ENCODE results near the gene HAUS1. TPM values are rescaled to one million over a fixed set of nuclear protein-coding genes. Genes with fewer than 3 reads are reported as not detected.

The HAUS1 gene
- total RNA-seq = 10 to 100 TPM; 16.2 to 36.0 (median 33.6) TPM

- Histone ChIP-seq H3K4me1 (peaks cover 0 to 22% (median 0%) of the 10 kb centered on the region in 3 donors), H3K27me3 (no peaks in the 10 kb centered on the region), H3K9me3 (no peaks in the 10 kb centered on the region), H3K27ac (peak within 1 kb of the TSS; percentile 37 to 91 (median 87)), H3K4me3 (peak within 1 kb of the TSS; percentile 45 to 77), H3K36me3 (peaks cover 0 to 15% of the 10 kb centered on the region in 2 donors)
- 0 to 1% methylated on average over 26 to 28 of the region's 57 CpGs for WGBS, 2 donors (ENCODE audit: low coverage in 1 of 2)
- peak; percentile 96 for ATAC-seq
- TF ChIP-seq POLR2AphosphoS5 (IDR thresholded peaks at IDR 0.05) (peak; percentile 66), EP300 (IDR thresholded peaks at IDR 0.05) (no peak), CTCF (IDR thresholded peaks at IDR 0.05) (no peak), POLR2A (IDR thresholded peaks at IDR 0.05) (peak; percentile 41 to 59)
Observed at GRCh38 chr18:46104128-46104911, at the start of gene HAUS1. TSS of gene HAUS1 (plus strand) at chr18:46104385. CDS start at chr18:46104412, 27 bp downstream.

DNA sequence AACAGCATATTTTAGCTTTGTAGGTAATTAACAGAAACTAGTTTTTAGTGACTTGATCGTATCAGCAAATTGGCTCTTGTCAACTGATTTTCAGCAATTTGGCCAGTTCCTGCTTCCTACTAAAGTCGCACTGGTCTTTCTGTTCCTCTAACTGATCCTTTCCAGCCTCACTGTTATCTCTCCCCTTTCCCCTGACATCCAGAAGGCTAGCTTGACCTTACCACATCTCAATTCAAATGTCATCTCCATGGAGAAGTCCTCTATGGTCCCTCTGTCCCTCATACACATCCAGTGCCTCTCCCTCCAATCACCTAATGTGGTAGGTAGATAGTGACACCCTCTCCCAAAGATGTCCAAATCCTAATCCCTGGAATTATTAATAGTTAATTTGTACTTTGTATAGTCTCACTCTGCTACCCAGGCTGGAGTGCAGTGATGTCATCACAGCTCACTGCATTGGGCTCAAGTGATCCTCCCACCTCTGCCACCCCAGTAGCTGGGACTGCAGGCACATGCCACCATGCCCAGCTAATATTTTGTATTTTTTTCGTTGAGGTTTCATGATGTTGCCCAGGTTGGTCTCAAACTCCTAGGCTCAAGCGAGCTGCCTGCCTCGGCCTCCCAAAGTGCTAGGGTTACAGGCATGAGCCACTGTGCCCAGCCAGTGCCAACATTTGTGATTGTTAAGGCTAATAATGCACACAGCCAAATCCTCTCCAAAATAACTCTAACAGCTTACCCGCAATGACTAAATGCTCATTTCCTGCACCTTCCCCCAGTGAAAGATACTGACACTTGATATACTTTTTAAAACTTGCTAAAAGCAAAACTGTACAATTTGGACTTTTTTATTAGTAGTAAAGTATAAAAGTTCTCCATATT, 49.0 kb upstream of the HAUS1 start:
- 75 to 79% methylated on average over 6 of the region's 6 CpGs for WGBS, 2 donors (ENCODE audit: low coverage in 1 of 2)
- Histone ChIP-seq H3K36me3 (no peaks in the 10 kb centered on the region), H3K27ac (no peak overlapping the region), H3K4me1 (no peaks in the 10 kb centered on the region), H3K9me3 (no peaks in the 10 kb centered on the region), H3K4me3 (no peak overlapping the region), H3K27me3 (no peaks in the 10 kb centered on the region)
- TF ChIP-seq CTCF (IDR thresholded peaks at IDR 0.05) = no peak
- no peak for TF ChIP-seq EP300 (IDR thresholded peaks at IDR 0.05)
- no peak for ATAC-seq

GRCh38 chr18:46055838-46056230, 48.4 kb upstream of the HAUS1 start:
- no peak overlapping the region for H3K27ac ChIP-seq
- no peaks in the 10 kb centered on the region for H3K9me3 ChIP-seq
- TF ChIP-seq POLR2A (IDR thresholded peaks at IDR 0.05) = no peak
- no peak for TF ChIP-seq EP300 (IDR thresholded peaks at IDR 0.05)
- no peak for TF ChIP-seq CTCF (IDR thresholded peaks at IDR 0.05)
- no peak for TF ChIP-seq POLR2AphosphoS5 (IDR thresholded peaks at IDR 0.05)
- no peaks in the 10 kb centered on the region for H3K27me3 ChIP-seq
- no peaks in the 10 kb centered on the region for H3K4me1 ChIP-seq
- no peak overlapping the region for H3K4me3 ChIP-seq
- ATAC-seq = no peak
- 25 to 69% methylated on average over 2 to 3 of the region's 4 CpGs for WGBS, 2 donors (ENCODE audit: low coverage in 1 of 2)
- no peaks in the 10 kb centered on the region for H3K36me3 ChIP-seq

DNA sequence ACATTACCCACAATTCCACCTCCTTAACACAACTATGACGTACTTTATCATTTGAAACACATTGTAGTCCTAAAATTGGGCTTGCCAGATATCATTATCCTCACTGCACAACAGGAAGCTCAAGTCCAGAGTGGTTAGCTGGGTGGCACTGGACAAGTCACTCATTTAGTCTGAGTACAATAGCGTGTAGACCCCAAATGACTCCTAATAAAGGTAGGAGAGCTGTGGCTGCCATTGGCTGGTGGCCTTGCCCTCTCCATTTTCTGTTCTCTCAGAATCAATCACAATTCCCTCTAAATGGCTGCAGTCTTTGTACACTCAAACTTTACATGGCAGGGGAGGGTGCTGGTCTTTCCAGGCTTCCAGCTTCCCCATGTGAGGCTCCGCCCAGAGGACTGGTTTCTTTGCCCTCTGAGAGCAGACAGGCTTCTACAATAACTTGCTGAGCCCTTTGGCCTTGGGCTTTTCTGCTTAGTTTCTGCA, 43.8 kb upstream of the HAUS1 start:
- Histone ChIP-seq H3K4me3 (no peak overlapping the region), H3K36me3 (no peaks in the 10 kb centered on the region), H3K4me1 (no peaks in the 10 kb centered on the region), H3K27me3 (no peaks in the 10 kb centered on the region), H3K9me3 (no peaks in the 10 kb centered on the region), H3K27ac (no peak overlapping the region)
- no peak for ATAC-seq
- no peak for TF ChIP-seq CTCF (IDR thresholded peaks at IDR 0.05)
- TF ChIP-seq POLR2AphosphoS5 (IDR thresholded peaks at IDR 0.05) = no peak
- TF ChIP-seq EP300 (IDR thresholded peaks at IDR 0.05) = no peak
- no peak for TF ChIP-seq POLR2A (IDR thresholded peaks at IDR 0.05)
- WGBS, 2 donors (ENCODE audit: low coverage in 1 of 2) = 75 to 90% methylated on average over 2 of the region's 3 CpGs

All from gastroesophageal sphincter (tissue), 4 donors.